Stimulated activated CD4-positive, alpha-beta T cell treated with anti-CD3 and anti-CD28 coated beads, Interleukin-15, amount 100 ng/mL, for 48 hours (primary cell): ENCODE measurements around the gene FAM25A.

ENCODE experiments used
- DNase-seq, 2 donors: peaks; one replicate each; pipeline ENCODE4 v3.0.0-alpha.2; 2020; ENCODE audit warnings: low read depth in 2 of 2

Gene FAM25A

GRCh38 chr10:87060280-87060928 lies 40.3 kb downstream of the FAM25A start:
- no peak for DNase-seq

- DNase-seq, result no peak
These were observed 44.6 kb downstream of the FAM25A start for GRCh38 chr10:87064651-87065050.

GRCh38 chr10:87066178-87066577 lies 46.1 kb downstream of the FAM25A start:
- no peak for DNase-seq

GRCh38 chr10:87066865-87067264 lies 46.8 kb downstream of the FAM25A start:
- DNase-seq, result no peak

GRCh38 chr10:87068281-87068680 lies 48.2 kb downstream of the FAM25A start:
- DNase-seq, result no peak

- DNase-seq, result no peak
These were observed 52.4 kb downstream of the FAM25A start for GRCh38 chr10:87072449-87072848.
